ENCODE data around the gene SLC23A1.
A peak's percentile ranks its signal among the peaks of the same experiment; 100 is the strongest.

The SLC23A1 gene

DNA sequence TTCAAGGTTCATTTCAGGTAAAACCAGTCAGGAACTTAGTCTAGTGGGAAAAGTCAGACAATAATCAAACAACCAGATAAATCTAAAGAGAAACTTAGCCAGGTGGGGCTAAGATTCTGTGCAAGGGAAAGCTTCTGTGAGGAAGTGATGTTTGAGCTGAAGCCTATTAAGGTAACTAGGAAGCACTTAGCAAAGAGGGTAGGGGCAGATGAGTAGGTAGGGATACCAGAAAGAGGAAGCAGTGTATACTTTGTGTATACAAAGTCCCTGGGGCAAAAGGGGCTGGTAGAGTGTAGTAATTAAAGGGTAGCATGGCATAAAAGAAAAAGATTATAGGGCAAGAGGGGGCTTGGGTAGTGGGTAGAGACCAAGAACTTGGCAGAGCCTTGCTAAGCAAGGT is 24.4 kb upstream of the SLC23A1 start:
- DNase-seq (ENCODE audit: low read depth, low spot score) = no peak

DNA sequence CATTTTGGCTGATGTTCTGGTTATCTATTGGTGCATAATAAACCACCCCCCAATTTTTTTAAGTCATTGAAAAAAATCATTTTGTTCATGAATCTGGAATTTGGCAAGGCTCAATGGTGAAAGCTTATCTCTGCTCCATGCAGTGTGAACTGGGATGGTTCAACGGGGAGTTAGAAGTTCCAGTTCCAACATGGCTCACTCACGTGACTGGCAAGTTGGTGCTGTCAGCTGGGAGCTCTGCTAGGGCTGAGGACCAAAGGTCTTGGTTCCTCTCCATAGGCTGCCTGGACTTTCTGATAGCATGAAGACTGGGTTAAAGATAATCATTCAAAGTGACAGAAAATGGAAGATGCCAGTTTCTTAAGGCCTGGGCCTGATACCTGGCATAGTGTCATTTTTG is 23.9 kb upstream of the SLC23A1 start:
- DNase-seq (ENCODE audit: low read depth, low spot score) = no peak

GRCh38 chr5:139404484-139404840 is 21.4 kb upstream of the SLC23A1 start:
- DNase-seq (ENCODE audit: low read depth, low spot score) = no peak

DNA sequence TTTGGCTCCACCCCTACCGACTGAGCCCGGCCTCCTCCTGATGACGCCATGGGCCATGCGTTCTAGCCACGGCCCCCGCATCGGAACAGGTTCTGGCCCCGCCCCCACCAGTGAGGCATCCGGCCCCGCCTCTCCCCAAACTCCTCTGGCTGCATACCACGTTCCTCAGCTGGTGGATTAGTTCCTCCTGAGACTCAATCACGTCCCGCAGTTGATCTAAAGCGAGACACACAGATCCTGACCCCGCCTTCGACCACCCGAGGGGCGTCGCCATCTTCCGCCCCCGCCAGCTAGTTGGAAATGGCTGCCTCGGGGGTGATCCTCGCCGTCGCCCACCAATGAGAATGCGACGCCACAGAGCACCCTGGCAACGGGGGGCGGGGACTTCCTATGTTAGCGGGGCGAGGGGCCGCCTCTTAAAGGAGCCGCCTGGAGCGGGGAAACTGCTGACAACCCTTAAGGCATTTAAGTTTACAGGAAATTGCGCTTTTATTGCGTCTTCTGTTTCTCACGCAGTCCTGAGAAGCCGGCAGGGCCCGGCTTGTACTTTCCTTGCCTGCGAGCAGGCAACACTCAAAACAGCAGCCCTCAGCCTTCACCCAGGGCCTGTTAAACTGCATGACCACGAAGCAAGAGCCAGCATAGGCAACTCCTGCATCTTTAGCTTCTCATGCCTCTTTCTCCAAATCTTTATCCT is 20.8 kb upstream of the SLC23A1 start, which contains the start of gene SPATA24:
Gene SPATA24, minus strand, starts transcription at position 303 of the 697 bp plus-strand sequence. Its CDS starts 29 bp downstream, at position 274.
- peak; percentile 99 for DNase-seq (ENCODE audit: low read depth, low spot score)

DNA sequence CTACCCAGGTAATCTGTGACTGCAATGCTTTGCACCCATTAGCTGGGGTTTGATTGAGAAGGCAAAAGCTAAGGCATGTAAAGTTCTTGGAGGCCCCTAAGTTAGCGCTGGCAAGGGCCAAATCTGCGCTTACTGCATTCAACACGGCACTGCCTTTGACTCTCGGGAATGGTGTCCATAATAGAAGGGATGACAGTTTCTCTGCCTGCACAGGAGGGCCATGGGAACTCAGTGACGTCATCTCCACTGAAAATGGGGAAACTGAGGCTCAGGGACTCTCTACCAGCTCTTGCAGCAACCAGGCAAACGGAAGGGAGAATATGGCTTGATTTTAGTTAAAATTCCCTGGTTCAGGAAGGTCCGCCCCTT is 20.3 kb upstream of the SLC23A1 start:
- DNase-seq (ENCODE audit: low read depth, low spot score) = no peak

DNA sequence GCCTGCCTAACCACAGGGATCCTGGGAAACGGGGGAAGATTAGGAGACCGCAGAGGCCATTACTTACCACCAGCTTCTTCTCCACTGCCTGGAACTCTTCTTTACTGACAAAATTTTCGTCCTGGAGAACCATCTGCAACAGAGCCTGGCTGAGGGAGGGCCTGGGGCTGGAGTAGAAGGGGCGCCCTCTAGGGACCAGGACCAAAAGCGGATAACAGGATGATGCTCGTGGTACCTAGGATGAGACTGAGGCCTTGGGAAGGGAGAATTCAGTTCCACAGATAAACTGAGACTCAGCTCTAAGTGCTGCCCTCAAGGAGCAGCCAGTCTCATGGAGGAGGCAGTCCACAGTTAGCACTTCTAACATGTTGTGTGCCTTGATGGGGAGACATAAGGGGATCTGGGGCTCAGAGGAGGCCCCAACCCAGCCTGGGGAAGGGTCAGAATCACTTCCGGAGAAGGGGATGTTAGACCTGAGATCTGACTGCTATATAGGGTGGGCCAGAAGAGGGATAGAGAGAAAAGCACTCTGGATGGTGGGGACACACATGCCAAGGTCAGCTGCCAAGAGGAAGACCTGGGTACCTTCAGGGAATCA is 19.6 kb upstream of the SLC23A1 start:
- no peak for DNase-seq (ENCODE audit: low read depth, low spot score)

DNA sequence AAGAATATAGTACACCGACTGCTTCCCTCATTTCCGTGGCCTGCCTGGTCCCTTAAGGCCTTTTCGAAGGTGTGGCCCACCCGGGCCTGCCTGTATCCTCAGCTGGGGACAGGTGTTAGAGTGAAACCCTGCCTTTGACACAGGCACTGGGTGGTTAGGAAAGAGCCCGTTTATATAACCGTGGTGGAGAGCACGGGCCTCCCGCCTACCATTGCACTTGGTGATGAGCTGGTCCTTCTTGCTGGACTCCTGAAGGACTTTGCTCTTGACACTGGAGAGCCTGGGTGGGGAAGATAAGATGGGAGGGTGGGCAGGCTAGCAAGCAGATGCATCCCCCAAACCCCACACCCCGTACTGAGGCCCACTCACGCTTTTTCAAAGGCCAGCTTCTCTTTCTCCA is 18.4 kb upstream of the SLC23A1 start:
- DNase-seq (ENCODE audit: low read depth, low spot score) = no peak

- no peak for DNase-seq (ENCODE audit: low read depth, low spot score)
Observed at GRCh38 chr5:139399501-139400121, 16.5 kb upstream of the SLC23A1 start.

- DNase-seq (ENCODE audit: low read depth, low spot score) = no peak
Observed at GRCh38 chr5:139397921-139398320, 14.8 kb upstream of the SLC23A1 start.

DNA sequence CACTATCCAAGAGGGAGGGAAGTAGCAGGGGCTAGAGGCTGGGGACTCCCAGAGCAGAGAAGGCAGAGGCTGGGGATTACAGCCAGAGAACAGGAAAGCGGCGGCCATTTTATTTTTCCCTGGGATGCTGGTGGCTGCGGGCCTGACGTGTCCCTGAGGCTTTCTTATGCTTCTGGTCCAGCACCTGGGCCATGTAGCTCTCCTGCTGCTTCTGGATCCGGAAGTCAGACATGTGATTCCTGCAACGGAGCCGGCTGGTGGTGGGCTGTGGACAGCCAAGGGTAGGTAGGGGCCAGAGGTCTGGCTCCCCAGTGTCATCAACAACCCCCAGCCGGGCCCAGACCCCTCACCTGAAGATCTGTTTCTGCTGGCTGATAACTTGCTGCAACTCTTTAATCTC is 13.6 kb upstream of the SLC23A1 start:
- no peak for DNase-seq (ENCODE audit: low read depth, low spot score)

DNA sequence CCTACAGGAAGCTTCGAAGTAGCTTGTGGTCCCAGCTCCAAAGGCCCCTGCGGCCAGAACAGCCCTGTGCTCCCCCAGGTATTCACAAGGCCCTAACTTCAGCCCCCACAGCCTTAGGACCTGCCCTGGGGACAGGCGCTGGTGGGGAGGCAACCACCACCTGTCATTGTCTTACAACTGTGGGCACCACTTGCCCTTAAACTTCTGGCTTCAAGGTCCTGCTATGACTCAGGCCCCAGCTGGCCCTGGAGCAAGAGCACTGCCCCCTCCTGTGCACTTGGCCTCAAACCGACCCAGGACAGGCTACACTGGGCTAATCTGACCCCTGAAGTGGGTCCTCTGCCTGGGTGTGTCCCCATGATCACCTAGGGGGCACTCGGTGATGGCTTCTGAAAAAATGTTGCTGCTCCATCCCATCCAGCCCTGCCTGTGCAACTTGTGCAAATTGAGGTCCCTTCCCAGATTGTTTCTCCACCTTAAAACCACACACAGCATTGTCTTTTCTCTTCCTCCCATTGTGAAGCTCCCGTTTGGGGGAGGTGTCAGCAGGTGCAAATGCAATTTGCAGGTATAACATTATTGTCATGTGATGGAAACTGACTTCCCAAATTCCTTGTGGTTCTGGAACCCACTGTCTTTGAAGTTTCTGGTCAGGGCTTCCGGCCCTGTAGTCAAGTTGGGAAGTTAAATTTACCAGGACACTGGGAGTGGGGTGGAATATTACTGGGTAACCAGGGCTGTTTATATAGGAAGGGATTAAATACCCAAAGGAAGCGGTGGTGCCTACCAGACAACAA is 12.9 kb upstream of the SLC23A1 start:
- no peak for DNase-seq (ENCODE audit: low read depth, low spot score)

DNA sequence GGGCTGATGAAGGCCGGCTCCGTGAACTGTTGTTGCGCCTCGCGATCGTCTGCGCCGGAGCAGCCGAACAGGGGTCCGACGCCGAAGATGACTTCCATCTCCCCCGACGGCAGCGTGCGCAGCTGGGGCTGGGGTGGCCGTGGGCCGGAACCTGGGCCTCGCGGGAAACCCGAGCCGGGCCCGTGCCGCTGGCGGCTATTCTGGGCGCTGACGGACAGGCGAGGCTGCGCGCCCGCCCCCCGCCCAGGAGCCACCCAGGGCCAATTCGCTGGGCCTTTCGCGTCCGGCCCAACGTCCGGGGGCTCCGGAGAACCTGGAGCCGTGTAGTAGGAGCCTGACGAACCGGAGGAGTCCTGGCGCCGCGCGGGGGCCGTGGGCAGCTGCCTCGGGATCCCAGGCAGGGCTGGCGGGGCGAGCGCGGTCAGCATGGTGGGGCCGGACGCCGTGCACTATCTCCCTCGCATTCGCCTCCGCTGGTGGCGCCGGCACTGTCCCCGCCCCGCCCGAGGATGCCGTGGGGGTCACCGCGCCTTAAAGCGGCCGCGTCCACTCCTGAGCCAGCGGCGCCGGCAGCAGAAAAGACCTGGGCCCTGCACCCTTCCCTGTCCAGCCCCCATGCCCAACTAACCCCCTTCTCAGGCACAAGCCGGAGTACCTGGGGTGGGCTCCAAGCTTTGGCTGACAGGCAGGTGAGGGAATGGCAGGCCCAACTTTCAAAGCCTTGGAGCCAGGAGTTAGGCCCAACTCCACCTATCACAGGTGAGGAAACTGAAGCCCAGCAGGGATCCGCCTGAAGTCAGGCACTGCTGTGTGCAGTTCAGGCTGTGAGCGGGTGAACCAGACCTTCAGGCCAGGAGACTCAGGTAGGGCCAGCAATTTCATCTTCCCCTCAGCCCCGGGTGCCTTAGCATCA is 11.8 kb upstream of the SLC23A1 start, which contains the start of gene PROB1:
Gene PROB1, minus strand, starts transcription at position 451 of the 913 bp plus-strand sequence. Its CDS starts 23 bp downstream, at position 428.
- no peak for DNase-seq (ENCODE audit: low read depth, low spot score)

GRCh38 chr5:139394123-139394653 is 11.1 kb upstream of the SLC23A1 start:
- DNase-seq (ENCODE audit: low read depth, low spot score) = peak; percentile 65

- DNase-seq (ENCODE audit: low read depth, low spot score) = no peak
Observed at GRCh38 chr5:139393497-139394122, 10.5 kb upstream of the SLC23A1 start.

- DNase-seq (ENCODE audit: low read depth, low spot score) = peak; percentile 78
Observed at GRCh38 chr5:139392678-139393496, 9.8 kb upstream of the SLC23A1 start.

- DNase-seq (ENCODE audit: low read depth, low spot score) = no peak
Observed at GRCh38 chr5:139392324-139392677, 9.2 kb upstream of the SLC23A1 start.

GRCh38 chr5:139391570-139392323 is 8.7 kb upstream of the SLC23A1 start:
- no peak for DNase-seq (ENCODE audit: low read depth, low spot score)

DNA sequence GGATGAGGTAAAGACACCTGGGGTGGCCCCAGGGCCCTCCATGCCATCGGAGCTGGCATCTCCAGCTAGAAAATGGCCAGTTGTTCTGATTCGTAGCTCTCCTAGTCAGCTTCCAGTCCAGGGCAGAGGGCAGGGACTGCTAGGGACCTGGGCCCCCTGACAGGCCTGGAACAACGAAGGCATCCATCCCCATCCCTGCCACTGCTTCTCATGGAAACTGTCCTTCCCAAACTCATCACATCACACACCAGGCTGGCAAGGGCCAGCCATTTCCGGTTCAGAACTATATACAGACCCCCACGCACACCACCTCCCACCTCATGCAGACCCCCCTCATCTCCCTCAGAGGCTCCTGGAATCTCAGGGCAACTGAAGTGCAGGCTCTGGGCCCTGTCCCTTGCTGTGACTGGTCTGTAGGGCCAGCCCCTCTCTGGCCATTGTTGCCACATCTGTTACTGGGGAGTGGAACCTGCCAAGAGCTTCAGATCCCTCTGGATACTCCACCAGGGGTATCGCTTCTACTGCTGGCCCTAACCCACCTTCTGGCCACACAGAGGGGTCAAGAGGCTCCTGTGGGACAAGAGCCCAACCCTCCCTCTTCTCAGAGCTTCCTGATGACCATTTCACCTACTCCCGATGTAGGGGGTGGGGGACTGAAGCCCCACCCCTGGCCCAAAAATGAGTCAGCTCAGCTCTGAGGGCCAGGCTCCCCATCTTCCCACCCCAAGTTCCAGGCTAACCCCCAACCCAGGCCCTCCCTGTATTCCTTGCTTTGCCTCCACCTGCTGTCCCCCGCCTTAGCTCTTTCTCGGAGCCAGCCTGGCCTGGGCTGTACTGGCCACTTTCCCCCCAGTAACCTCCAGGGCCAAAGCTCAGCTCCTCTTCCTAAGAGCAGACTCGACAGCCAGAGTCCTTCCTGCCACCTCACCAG is 7.8 kb upstream of the SLC23A1 start:
- DNase-seq (ENCODE audit: low read depth, low spot score) = no peak
